ENCODE results near the gene UTP15. TPM values are rescaled to one million over a fixed set of nuclear protein-coding genes. Genes with fewer than 3 reads are reported as not detected.

UTP15 gene
- total and polyA plus RNA-seq, 2 donors (not counting 1 experiment from before 2014, with no cell fraction given): 13.2 to 17.0 TPM

GRCh38 chr5:73565969-73566547 lies 515 bp downstream of the UTP15 start:
- peak overlapping the region; percentile 80 to 95 (median 90) for H3K4me3 ChIP-seq (replicated peaks in 1 of 4; ENCODE audit: control extremely low read depth in 1 of 4, insufficient read depth in 1 of 4, low read depth in 3 of 4, low read length in 4 of 4)
- peaks cover 37% of the 10 kb centered on the region for H3K79me2 ChIP-seq (ENCODE audit: control insufficient read depth, insufficient read depth, low read length)
- no peaks in the 10 kb centered on the region for H3K9me3 ChIP-seq (ENCODE audit: control insufficient read depth, insufficient read depth, low read depth, low read length)
- TF ChIP-seq CTCF (conservative IDR thresholded peaks at IDR 0.05 in 1 of 2, IDR thresholded peaks at IDR 0.05 in 1 of 2; ENCODE audit: low read depth in 1 of 2, low read length in 2 of 2) (no peak), EZH2 (IDR thresholded peaks at IDR 0.05; ENCODE audit: low read length, missing control alignments) (no peak)
- peak overlapping the region; percentile 97 for H3K9ac ChIP-seq (ENCODE audit: insufficient read depth, low read length)
- no peaks in the 10 kb centered on the region for H3K36me3 ChIP-seq (ENCODE audit: control insufficient read depth, insufficient read depth, low read length)
- H2AFZ ChIP-seq (ENCODE audit: low read length): peak overlapping the region; percentile 82
- no peak for DNase-seq (ENCODE audit: low read depth in 2 of 2)
- peak overlapping the region; percentile 95 for H3K4me2 ChIP-seq (ENCODE audit: extremely low read depth, insufficient read depth, low read length)
- peaks cover 5% of the 10 kb centered on the region for H3K4me1 ChIP-seq (ENCODE audit: control insufficient read depth, extremely low read depth, insufficient read depth, low read length)
- H3K27me3 ChIP-seq (ENCODE audit: control insufficient read depth, insufficient read depth, low read length): no peaks in the 10 kb centered on the region
- H4K20me1 ChIP-seq (ENCODE audit: control insufficient read depth, extremely low read depth, insufficient read depth, low read length): no peaks in the 10 kb centered on the region
- peak overlapping the region; percentile 97 for H3K27ac ChIP-seq (ENCODE audit: insufficient read depth, low read length)

DNA sequence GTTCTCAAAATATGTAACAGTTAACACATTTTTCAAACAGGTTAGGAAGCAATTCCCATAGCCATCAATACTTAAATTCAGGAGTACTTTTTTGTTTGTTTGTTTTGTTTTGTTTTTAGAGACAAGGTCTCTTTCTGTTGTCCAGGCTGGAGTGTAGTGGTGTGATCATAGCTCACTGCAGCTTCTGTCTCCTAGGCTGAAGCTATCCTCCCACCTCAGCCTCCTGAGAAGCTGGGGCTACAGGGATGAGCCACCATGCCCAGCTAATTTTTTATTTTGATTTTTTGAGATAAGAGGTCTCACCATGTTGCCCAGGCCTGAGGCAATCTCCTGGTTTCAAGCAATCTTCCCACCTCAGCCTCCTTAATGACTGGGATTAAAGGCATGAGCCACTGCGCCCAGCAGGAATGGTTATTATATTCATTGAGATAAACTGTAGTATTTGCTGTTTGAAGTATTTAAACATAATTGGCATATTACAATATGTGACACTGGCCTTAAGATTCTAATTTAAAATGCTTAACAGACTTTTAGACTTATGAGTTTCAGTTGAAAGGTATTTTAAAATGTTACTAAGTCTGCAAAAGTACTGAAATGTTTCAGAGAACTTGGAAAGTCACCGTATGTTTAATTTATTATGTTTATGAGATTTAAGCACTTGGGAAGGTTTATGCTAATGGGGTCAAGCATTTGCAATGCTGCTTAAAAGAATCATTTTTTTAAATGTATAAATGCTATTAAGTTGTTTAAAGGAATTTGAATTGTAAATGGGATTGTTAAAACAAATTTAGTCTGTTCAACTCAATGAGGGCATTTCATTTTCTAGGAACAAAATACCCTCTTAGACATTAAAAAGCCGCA lies 17.0 kb downstream of the UTP15 start:
- peaks cover 2% of the 10 kb centered on the region for H3K36me3 ChIP-seq (ENCODE audit: control insufficient read depth, insufficient read depth, low read length)
- no peak overlapping the region for H2AFZ ChIP-seq (ENCODE audit: low read length)
- DNase-seq (ENCODE audit: low read depth in 2 of 2): no peak
- H3K79me2 ChIP-seq (ENCODE audit: control insufficient read depth, insufficient read depth, low read length): no peaks in the 10 kb centered on the region
- H3K4me3 ChIP-seq (replicated peaks in 1 of 4; ENCODE audit: control extremely low read depth in 1 of 4, insufficient read depth in 1 of 4, low read depth in 3 of 4, low read length in 4 of 4): no peak overlapping the region
- H3K4me1 ChIP-seq (ENCODE audit: control insufficient read depth, extremely low read depth, insufficient read depth, low read length): no peaks in the 10 kb centered on the region
- no peak overlapping the region for H3K27ac ChIP-seq (ENCODE audit: insufficient read depth, low read length)
- H3K9me3 ChIP-seq (ENCODE audit: control insufficient read depth, insufficient read depth, low read depth, low read length): no peaks in the 10 kb centered on the region
- no peaks in the 10 kb centered on the region for H3K27me3 ChIP-seq (ENCODE audit: control insufficient read depth, insufficient read depth, low read length)
- H4K20me1 ChIP-seq (ENCODE audit: control insufficient read depth, extremely low read depth, insufficient read depth, low read length): no peaks in the 10 kb centered on the region
- no peak overlapping the region for H3K4me2 ChIP-seq (ENCODE audit: extremely low read depth, insufficient read depth, low read length)
- TF ChIP-seq CTCF (conservative IDR thresholded peaks at IDR 0.05 in 1 of 2, IDR thresholded peaks at IDR 0.05 in 1 of 2; ENCODE audit: low read depth in 1 of 2, low read length in 2 of 2): no peak
- TF ChIP-seq EZH2 (IDR thresholded peaks at IDR 0.05; ENCODE audit: low read length, missing control alignments): no peak
- H3K9ac ChIP-seq (ENCODE audit: insufficient read depth, low read length): no peak overlapping the region

- DNase-seq (ENCODE audit: low read depth in 2 of 2): no peak
- H3K4me1 ChIP-seq (ENCODE audit: control insufficient read depth, extremely low read depth, insufficient read depth, low read length): peaks cover 7% of the 10 kb centered on the region
- no peaks in the 10 kb centered on the region for H3K9me3 ChIP-seq (ENCODE audit: control insufficient read depth, insufficient read depth, low read depth, low read length)
- no peaks in the 10 kb centered on the region for H3K27me3 ChIP-seq (ENCODE audit: control insufficient read depth, insufficient read depth, low read length)
- H3K9ac ChIP-seq (ENCODE audit: insufficient read depth, low read length): no peak overlapping the region
- no peak overlapping the region for H3K27ac ChIP-seq (ENCODE audit: insufficient read depth, low read length)
- no peak overlapping the region for H3K4me3 ChIP-seq (replicated peaks in 1 of 4; ENCODE audit: control extremely low read depth in 1 of 4, insufficient read depth in 1 of 4, low read depth in 3 of 4, low read length in 4 of 4)
- no peaks in the 10 kb centered on the region for H3K79me2 ChIP-seq (ENCODE audit: control insufficient read depth, insufficient read depth, low read length)
- no peaks in the 10 kb centered on the region for H3K36me3 ChIP-seq (ENCODE audit: control insufficient read depth, insufficient read depth, low read length)
- no peaks in the 10 kb centered on the region for H4K20me1 ChIP-seq (ENCODE audit: control insufficient read depth, extremely low read depth, insufficient read depth, low read length)
- no peak overlapping the region for H3K4me2 ChIP-seq (ENCODE audit: extremely low read depth, insufficient read depth, low read length)
- TF ChIP-seq CTCF (conservative IDR thresholded peaks at IDR 0.05 in 1 of 2, IDR thresholded peaks at IDR 0.05 in 1 of 2; ENCODE audit: low read depth in 1 of 2, low read length in 2 of 2): no peak
- TF ChIP-seq EZH2 (IDR thresholded peaks at IDR 0.05; ENCODE audit: low read length, missing control alignments): no peak
- no peak overlapping the region for H2AFZ ChIP-seq (ENCODE audit: low read length)
Measured at GRCh38 chr5:73587923-73588322, 22.4 kb downstream of the UTP15 start.
